Lower lobe of right lung (tissue), 2 donors: ENCODE measurements around the gene MTRF1L. TPM values are rescaled to one million over a fixed set of nuclear protein-coding genes. Genes with fewer than 3 reads are reported as not detected.

Experiments
- ATAC-seq, 2 donors: fragments of 200-7000 bp; cut with Tn5 transposase; one replicate each; pipeline ENCODE4 v1.9.1; 2020 to 2022; ENCODE audit warnings: mild to moderate bottlenecking in 2 of 2, moderate library complexity in 2 of 2
- DNase-seq: peaks from one replicate; pipeline ENCODE4 v3.0.0-alpha.2; 2020
- H3K27ac ChIP-seq: fragments of 200-600 bp; one replicate; pipeline ENCODE4 v1.8.0; 2022
- H3K27me3 ChIP-seq: fragments of 200-600 bp; one replicate; pipeline ENCODE4 v1.8.0; 2022; ENCODE audit warnings: low read depth
- H3K36me3 ChIP-seq: fragments of 200-600 bp; one replicate; pipeline ENCODE4 v1.8.0; 2022; ENCODE audit warnings: mild to moderate bottlenecking
- H3K4me1 ChIP-seq: fragments of 200-600 bp; one replicate; pipeline ENCODE4 v1.8.0; 2022
- H3K4me3 ChIP-seq: fragments of 200-600 bp; one replicate; pipeline ENCODE4 v1.8.0; 2022; ENCODE audit warnings: mild to moderate bottlenecking
- H3K9me3 ChIP-seq: fragments of 200-600 bp; one replicate; pipeline ENCODE4 v1.8.0; 2022
- intact Hi-C: fragments of 100-400 bp; cut with DNase I; formaldehyde crosslinking; loops from one replicate; pipeline ENCODE4 v1.11.0; 2022
- long read RNA-seq: library from polyadenylated mRNA; unstranded; transcript quantifications from one replicate; pipeline ENCODE4 v2.0.0, GENCODE V29; 2021
- total RNA-seq: library from RNA; stranded (reverse); fragmentation: NEBNext Ultra II Directional; extraction: Animal tissue kit (Norgen Biotek cat#: 25700); gene quantifications from one replicate; pipeline ENCODE4 v1.2.1, GENCODE V29; 2021
- TF ChIP-seq, protein P1 (sequence below): fragments of 200-600 bp; IDR thresholded peaks from one replicate; pipeline ENCODE4 v1.8.0; 2022; ENCODE audit warnings: antibody characterized with exemption, mild to moderate bottlenecking
- donor health status: DM: no; HTN: yes; CAD: no; lungs with severe emphysema.

The MTRF1L gene, protein sequence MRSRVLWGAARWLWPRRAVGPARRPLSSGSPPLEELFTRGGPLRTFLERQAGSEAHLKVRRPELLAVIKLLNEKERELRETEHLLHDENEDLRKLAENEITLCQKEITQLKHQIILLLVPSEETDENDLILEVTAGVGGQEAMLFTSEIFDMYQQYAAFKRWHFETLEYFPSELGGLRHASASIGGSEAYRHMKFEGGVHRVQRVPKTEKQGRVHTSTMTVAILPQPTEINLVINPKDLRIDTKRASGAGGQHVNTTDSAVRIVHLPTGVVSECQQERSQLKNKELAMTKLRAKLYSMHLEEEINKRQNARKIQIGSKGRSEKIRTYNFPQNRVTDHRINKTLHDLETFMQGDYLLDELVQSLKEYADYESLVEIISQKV
- 15.6 TPM for total RNA-seq
- long read RNA-seq, transcript MTRF1L-203 (7 exons, 3,676 nt), result major isoform, 19 of 56 reads
- long read RNA-seq, transcript MTRF1L-211 (6 exons, 3,514 nt), result minor isoform, 6 of 56 reads
- long read RNA-seq, transcript MTRF1L-208 (7 exons, 3,651 nt), result minor isoform, 13 of 56 reads
- long read RNA-seq, transcript MTRF1L-202 (6 exons, 3,539 nt), result minor isoform, 7 of 56 reads
- long read RNA-seq, partial matches to known transcripts, result 0 of 56 reads
- long read RNA-seq, other reads (novel, unspliced or antisense), result 10 of 56 reads

DNA sequence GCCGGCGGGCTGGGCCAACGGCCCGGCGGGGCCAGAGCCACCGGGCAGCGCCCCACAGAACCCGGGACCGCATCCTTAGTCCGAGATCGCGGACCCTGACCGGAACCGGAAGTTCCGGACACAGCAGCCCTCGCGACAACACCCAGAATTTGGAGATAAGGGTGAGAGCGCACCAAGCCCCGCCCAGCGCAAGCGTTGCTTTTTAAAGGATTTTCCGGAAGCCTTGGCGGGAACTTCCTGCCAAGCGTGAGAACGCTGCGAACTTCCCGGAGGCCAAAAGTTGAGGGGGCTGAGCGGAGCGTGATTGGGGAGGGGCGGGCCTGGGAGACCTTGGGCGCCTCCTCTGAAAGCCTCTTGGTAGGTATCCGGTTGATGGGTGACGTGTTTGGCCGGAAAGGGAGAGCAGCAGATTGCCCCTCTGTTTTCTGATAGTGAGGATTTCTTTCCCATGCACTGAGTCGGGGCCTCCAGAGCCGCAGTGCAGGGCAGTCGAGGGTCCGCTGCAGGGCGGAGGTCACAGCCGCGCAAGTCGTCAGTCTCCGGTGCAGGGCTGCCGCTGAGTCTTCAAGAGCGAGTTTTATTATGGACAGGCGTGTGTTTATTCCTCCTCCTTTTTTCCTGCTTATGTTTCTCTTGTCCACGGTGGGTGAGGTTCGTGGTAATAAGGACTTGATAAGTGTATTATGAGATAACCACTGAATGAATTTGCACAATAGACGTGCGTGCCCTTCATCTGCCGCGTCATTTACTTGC, at the start of gene MTRF1L:
Gene MTRF1L, minus strand, starts transcription at position 97 of the 753 bp plus-strand sequence. Its CDS starts 24 bp downstream, at position 73.
- no peaks in the 10 kb centered on the region for H3K9me3 ChIP-seq
- intact Hi-C loops, result no loop called here
- peak; percentile 99 for ATAC-seq

DNA sequence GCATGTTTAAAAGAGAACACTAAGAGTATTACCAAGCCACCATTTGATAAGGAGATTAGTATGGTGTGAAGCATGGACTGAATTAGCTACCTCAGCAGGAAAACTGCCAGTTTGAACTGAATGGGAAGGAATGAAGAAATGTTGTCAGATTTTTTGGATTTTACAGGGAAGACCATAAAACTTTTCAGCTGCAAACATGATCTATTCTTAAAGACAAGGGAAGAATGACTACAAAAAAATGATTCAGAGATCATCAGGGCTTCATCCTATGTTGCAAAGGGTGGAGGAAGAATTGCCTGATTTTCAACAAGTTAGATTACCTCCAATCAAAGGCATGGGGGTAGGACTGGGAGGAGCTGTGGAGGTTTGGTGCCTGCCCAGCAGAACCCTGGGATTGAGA, 49.3 kb upstream of the MTRF1L start:
- intact Hi-C loops, result no loop called here
- H3K4me1 ChIP-seq, result no peaks in the 10 kb centered on the region
- ATAC-seq, result no peak
- DNase-seq, result no peak
- H3K27ac ChIP-seq, result no peak overlapping the region
- H3K4me3 ChIP-seq, result no peak overlapping the region
- H3K9me3 ChIP-seq, result no peaks in the 10 kb centered on the region
- TF ChIP-seq, protein P1, sequence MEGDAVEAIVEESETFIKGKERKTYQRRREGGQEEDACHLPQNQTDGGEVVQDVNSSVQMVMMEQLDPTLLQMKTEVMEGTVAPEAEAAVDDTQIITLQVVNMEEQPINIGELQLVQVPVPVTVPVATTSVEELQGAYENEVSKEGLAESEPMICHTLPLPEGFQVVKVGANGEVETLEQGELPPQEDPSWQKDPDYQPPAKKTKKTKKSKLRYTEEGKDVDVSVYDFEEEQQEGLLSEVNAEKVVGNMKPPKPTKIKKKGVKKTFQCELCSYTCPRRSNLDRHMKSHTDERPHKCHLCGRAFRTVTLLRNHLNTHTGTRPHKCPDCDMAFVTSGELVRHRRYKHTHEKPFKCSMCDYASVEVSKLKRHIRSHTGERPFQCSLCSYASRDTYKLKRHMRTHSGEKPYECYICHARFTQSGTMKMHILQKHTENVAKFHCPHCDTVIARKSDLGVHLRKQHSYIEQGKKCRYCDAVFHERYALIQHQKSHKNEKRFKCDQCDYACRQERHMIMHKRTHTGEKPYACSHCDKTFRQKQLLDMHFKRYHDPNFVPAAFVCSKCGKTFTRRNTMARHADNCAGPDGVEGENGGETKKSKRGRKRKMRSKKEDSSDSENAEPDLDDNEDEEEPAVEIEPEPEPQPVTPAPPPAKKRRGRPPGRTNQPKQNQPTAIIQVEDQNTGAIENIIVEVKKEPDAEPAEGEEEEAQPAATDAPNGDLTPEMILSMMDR, result no peak
- H3K36me3 ChIP-seq, result no peaks in the 10 kb centered on the region
- no peaks in the 10 kb centered on the region for H3K27me3 ChIP-seq

More for the DNA sequence above, at the start of gene MTRF1L:
- DNase-seq, result peak; percentile 97
- peak within 1 kb of the TSS; percentile 74 for H3K4me3 ChIP-seq
- TF ChIP-seq, protein P1, result no peak
- peak within 1 kb of the TSS; percentile 88 for H3K27ac ChIP-seq
- H3K27me3 ChIP-seq, result no peaks in the 10 kb centered on the region
- H3K36me3 ChIP-seq, result peaks cover 10% of the 10 kb centered on the region
- H3K4me1 ChIP-seq, result peaks cover 38% of the 10 kb centered on the region

DNA sequence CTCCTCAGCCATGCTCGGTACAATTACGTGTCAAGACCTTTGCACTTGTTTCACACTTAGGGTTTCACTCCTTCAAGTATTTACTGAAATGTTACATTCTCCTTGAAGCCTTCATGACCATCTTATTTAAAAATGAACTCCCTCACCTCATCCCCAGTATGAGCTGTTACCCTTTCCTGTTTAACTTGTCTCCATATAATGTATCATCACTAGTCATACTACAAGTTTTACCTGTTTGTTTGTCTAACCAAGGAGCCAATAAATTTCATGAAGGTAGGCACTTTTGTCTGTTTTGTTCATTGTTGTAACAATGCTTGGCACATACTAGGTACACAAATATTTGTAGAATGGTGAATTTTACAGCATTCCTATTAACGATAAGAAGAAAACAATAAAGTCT, 46.1 kb upstream of the MTRF1L start:
- Histone ChIP-seq H3K9me3 (no peaks in the 10 kb centered on the region), H3K27ac (no peak overlapping the region), H3K27me3 (no peaks in the 10 kb centered on the region), H3K36me3 (no peaks in the 10 kb centered on the region), H3K4me1 (no peaks in the 10 kb centered on the region), H3K4me3 (no peak overlapping the region)
- DNase-seq (no peak), ATAC-seq (no peak)
- TF ChIP-seq, protein P1, result no peak
- intact Hi-C loops, result no loop called here

DNA sequence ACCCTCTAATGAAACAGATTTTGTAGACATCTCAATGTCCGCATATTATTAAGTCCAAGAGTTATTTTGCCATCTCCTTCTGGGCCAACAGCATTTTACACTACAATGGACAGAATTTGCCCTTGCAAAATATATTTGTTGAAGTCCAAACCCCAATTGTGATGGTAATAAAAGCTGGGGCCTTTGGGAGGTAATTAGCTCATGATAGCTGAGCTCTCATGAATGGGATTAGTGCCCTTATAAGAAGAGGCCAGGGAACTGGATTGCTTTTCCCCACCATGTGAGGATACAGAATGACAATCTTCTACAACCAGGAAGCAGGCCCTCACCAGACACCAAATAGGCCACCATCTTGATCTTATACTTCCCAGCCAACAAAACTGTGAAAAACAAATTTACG, 44.9 kb upstream of the MTRF1L start:
- TF ChIP-seq, protein P1, result no peak
- Histone ChIP-seq H3K27ac (no peak overlapping the region), H3K4me3 (no peak overlapping the region), H3K27me3 (no peaks in the 10 kb centered on the region), H3K36me3 (no peaks in the 10 kb centered on the region), H3K9me3 (no peaks in the 10 kb centered on the region), H3K4me1 (no peaks in the 10 kb centered on the region)
- intact Hi-C loops, result no loop called here
- DNase-seq (no peak), ATAC-seq (no peak)

DNA sequence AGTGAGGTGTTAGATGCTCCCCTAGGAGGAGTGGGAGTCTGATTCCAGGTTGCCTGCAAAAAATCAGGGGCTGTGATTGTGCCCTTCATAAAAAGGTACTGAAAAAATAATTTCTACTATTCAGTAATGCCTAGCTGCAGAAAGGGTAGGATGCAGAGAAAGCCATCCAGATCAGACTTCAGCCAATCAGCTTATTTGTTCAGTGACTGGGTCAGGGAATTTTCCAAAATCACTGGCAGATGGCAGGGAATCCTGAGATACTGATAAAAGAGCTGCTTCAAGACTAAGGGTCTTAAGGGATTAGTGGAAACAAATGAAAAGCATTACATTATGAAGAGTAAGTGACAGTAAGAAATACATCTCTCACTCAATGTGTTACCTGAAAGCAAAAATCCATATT, 42.8 kb upstream of the MTRF1L start:
- Histone ChIP-seq H3K27ac (no peak overlapping the region), H3K36me3 (no peaks in the 10 kb centered on the region), H3K27me3 (no peaks in the 10 kb centered on the region), H3K4me1 (no peaks in the 10 kb centered on the region), H3K9me3 (no peaks in the 10 kb centered on the region), H3K4me3 (no peak overlapping the region)
- DNase-seq (no peak), ATAC-seq (no peak)
- intact Hi-C loops, result no loop called here
- TF ChIP-seq, protein P1, result no peak
